ENCODE results near the gene RRBP1. TPM values are rescaled to one million over a fixed set of nuclear protein-coding genes. Genes with fewer than 3 reads are reported as not detected.

Gene RRBP1
- total and polyA plus RNA-seq, 4 donors = 75.4 to 202 (median 130) TPM

GRCh38 chr20:17590245-17590644, 91.8 kb downstream of the RRBP1 start (continued):
- TF ChIP-seq ZBTB33 (IDR thresholded peaks at IDR 0.05) = no peak

DNA sequence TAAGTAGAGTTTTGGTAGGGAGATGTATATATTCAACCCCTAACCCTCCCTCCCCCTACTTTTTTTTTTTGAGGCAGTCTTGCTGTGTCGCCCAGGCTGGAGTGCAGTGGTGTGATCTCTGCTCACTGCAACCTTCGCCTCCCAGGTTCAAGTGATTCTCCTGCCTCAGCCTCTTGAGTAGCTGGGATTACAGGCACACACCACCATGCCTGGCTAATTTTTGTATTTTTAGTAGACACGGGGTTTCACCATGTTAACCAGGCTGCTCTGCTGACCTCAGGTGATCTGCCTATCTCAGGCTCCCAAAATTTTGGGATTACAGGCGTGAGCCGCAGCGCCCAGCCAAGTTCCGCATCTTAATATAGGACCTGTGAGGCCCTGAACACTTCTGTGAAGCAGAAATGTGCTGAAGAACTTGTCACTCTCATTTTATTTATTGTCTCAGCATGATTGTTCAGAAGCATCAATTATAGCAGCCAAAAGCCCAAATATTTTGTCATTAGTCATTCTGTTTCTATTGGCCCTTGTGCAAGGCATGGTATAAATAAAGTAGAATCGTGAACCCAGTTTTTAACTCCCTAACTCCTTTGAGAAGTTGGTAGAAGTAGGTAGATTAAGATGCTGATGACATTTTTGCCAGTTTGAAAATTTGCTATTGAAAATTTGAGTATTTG, 92.7 kb downstream of the RRBP1 start:
- H3K4me3 ChIP-seq (ENCODE audit: low read depth in 1 of 3, low read length in 3 of 3) = no peak overlapping the region
- no peak for DNase-seq (ENCODE audit: low spot score)
- H3K4me1 ChIP-seq (ENCODE audit: control insufficient read depth in 4 of 4, insufficient read depth in 4 of 4, low read length in 3 of 4) = peaks cover 0 to 8% (median 2%) of the 10 kb centered on the region in 4 donors
- no peak overlapping the region for H3K9ac ChIP-seq (ENCODE audit: low read depth in 1 of 2, low read length in 2 of 2)
- H3K36me3 ChIP-seq (ENCODE audit: control insufficient read depth in 4 of 4, insufficient read depth in 3 of 4, low read depth in 1 of 4, low read length in 3 of 4) = no peaks in the 10 kb centered on the region
- no peak overlapping the region for H3K27ac ChIP-seq (ENCODE audit: low read depth in 1 of 2, low read length in 2 of 2)
- no peaks in the 10 kb centered on the region for H3K9me3 ChIP-seq (ENCODE audit: control insufficient read depth in 4 of 4, low read length in 3 of 4)
- WGBS = 86% methylated on average over 8 of the region's 8 CpGs
- no peaks in the 10 kb centered on the region for H3K27me3 ChIP-seq (ENCODE audit: control insufficient read depth in 4 of 4, insufficient read depth in 4 of 4, low read length in 3 of 4)
- TF ChIP-seq RXRA (IDR thresholded peaks at IDR 0.05) (no peak), JUND (IDR thresholded peaks at IDR 0.05) (no peak), ZBTB33 (IDR thresholded peaks at IDR 0.05) (no peak), CTCF (IDR thresholded peaks at IDR 0.05; ENCODE audit: low read depth, low read length, missing input control) (no peak), SP1 (IDR thresholded peaks at IDR 0.05) (no peak), HNF4G (IDR thresholded peaks at IDR 0.05) (no peak), NR2F2 (IDR thresholded peaks at IDR 0.05) (no peak), FOXA1 (IDR thresholded peaks at IDR 0.05) (no peak), YY1 (IDR thresholded peaks at IDR 0.05) (no peak), HNF4A (conservative IDR thresholded peaks at IDR 0.05) (no peak), MAX (IDR thresholded peaks at IDR 0.05) (no peak), GABPA (IDR thresholded peaks at IDR 0.05 in 1 of 2, conservative IDR thresholded peaks at IDR 0.05 in 1 of 2) (no peak), EGR1 (IDR thresholded peaks at IDR 0.05; ENCODE audit: low read depth in 2 of 2) (no peak), FOXA2 (IDR thresholded peaks at IDR 0.05) (no peak)

GRCh38 chr20:17587824-17588223, 94.2 kb downstream of the RRBP1 start:
- H3K4me3 ChIP-seq (ENCODE audit: low read depth in 1 of 3, low read length in 3 of 3) = no peak overlapping the region
- no peak overlapping the region for H3K27ac ChIP-seq (ENCODE audit: low read depth in 1 of 2, low read length in 2 of 2)
- WGBS = 81% methylated on average over 3 of the region's 3 CpGs
- no peak overlapping the region for H3K9ac ChIP-seq (ENCODE audit: low read depth in 1 of 2, low read length in 2 of 2)
- no peaks in the 10 kb centered on the region for H3K27me3 ChIP-seq (ENCODE audit: control insufficient read depth in 4 of 4, insufficient read depth in 4 of 4, low read length in 3 of 4)
- no peak for TF ChIP-seq HNF4G (IDR thresholded peaks at IDR 0.05)
- no peak for TF ChIP-seq CTCF (IDR thresholded peaks at IDR 0.05; ENCODE audit: low read depth, low read length, missing input control)
- DNase-seq (ENCODE audit: low spot score) = no peak
- H3K9me3 ChIP-seq (ENCODE audit: control insufficient read depth in 4 of 4, low read length in 3 of 4) = no peaks in the 10 kb centered on the region
- peaks cover 0 to 2% (median 0%) of the 10 kb centered on the region in 4 donors for H3K36me3 ChIP-seq (ENCODE audit: control insufficient read depth in 4 of 4, insufficient read depth in 3 of 4, low read depth in 1 of 4, low read length in 3 of 4)
- peaks cover 0 to 8% (median under 1%) of the 10 kb centered on the region in 4 donors for H3K4me1 ChIP-seq (ENCODE audit: control insufficient read depth in 4 of 4, insufficient read depth in 4 of 4, low read length in 3 of 4)
